Tongue (tissue), 2 donors: ENCODE measurements around the gene HDAC3. TPM values are rescaled to one million over a fixed set of nuclear protein-coding genes. Genes with fewer than 3 reads are reported as not detected.

Source experiments
- DNase-seq: peaks from one replicate; pipeline ENCODE4 v3.0.0-alpha.2; 2015
- total RNA-seq: library from RNA; depleted of rRNA; stranded (reverse); fragments of >200 nt; gene quantifications from one replicate; pipeline ENCODE4 v1.2.3, GENCODE V29; 2014

The HDAC3 gene
- total RNA-seq, 1 donor from 2014 or later: 33.2 TPM

- no peak for DNase-seq
Measured at GRCh38 chr5:141657937-141658545, 21.4 kb upstream of the HDAC3 start.

- no peak for DNase-seq
Measured at GRCh38 chr5:141657404-141657803, 20.8 kb upstream of the HDAC3 start.

DNA sequence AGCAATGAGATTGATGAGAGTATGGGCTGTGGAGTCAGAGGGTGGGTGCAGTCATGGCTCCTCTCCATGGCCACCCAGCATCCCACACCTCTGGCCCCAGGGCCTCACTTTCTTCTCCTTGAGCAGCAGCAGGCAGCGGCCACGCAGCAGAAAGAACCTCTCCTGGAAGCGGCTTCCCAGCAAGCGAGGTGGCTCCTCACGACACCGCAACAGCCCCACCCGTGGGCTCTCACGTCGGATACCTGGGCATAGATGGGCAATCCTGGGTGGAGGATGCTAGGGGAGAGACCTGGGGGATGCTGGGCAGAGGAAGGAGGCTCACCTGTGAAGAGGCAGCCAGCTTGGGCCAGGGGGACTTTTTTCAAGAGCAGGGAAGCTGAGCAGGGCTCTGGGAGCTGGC, 19.7 kb upstream of the HDAC3 start:
- DNase-seq: no peak

DNA sequence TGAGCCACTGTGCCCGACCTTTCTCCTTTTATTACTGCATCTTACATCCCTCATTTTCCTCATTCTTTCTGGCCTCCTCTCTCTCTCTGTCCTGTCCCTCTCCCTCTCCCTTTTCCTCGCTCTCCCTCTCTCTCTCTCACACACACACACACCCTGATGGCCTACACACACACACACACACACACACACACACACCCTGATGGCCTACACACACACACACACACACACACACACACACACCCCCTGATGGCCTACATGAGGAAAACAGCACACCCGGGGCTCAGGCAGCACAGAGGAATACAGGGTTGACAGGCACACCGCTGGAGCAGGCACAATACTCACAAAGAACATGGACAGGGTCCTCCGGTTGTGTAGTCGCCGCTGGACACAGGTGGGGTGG, 18.4 kb upstream of the HDAC3 start:
- no peak for DNase-seq

- no peak for DNase-seq
Measured at GRCh38 chr5:141654298-141654697, 17.6 kb upstream of the HDAC3 start.

- no peak for DNase-seq
Measured at GRCh38 chr5:141651728-141652105, 15.1 kb upstream of the HDAC3 start.

DNA sequence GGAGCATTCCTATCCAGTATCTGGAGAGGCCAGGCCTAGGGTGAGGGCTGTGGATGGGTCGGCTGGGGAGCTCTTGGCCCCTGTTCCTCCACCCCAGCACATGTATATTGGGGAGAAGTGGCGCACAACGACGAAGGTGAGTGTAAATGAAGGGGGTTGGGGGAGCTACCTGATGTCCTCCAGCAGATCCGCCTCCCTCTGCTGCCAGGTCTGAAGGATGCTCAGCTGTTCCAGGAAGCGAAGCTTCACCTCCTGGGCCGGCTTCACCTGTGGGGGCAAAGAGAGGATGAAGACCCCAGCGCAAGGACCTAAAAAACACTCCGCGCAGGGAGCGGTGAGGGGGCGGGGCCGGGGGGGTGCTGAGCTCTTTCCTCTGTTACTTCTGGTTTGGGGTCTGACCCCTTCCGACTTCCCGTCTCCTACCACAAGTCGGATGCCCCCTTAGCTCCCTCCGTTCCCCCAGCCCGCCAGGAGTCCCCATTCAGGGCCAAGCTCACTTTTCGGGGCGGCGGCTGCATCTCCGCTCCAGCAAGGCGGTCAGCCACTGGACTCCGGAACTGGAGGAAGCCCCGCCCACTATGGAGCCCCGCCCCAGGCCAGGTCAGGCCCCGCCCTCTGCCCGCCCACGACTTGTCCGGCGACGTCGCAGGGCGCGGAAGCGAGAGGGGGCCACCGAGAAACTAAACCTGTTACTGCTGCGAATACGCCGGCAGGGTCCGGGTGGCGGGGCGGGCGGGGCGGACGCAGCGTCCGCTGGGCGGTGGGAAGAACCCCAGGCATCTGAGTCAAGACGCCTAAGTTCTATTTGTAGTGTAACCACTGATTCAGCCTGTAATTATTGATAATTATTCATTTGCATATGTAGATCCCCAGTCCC, 14.4 kb upstream of the HDAC3 start, which contains the start of gene FCHSD1:
Gene FCHSD1 (minus strand): TSS at position 568 of the 877 bp plus-strand sequence. CDS start 50 bp downstream, at position 518.
- peak; percentile 81 for DNase-seq

DNA sequence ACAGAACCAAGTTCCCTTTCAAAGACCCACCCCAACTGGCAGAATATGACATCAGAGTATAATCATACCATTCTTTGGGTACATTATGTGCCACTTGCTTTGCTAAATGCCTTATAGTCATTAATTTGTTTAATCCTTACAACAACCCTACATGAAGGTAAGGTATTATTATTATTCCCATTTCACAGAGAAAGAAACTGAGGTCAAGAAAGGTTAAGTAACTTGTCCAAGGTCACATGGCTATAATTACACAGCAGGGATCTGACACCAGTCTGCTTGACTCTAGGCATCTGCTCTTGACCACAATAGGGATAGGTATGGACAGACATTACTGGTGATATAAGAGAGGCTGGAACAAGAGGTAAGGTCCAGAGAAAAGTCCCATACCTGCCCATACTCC, 13.3 kb upstream of the HDAC3 start:
- DNase-seq: no peak

- no peak for DNase-seq
Measured at GRCh38 chr5:141649056-141649688, 12.5 kb upstream of the HDAC3 start.

DNA sequence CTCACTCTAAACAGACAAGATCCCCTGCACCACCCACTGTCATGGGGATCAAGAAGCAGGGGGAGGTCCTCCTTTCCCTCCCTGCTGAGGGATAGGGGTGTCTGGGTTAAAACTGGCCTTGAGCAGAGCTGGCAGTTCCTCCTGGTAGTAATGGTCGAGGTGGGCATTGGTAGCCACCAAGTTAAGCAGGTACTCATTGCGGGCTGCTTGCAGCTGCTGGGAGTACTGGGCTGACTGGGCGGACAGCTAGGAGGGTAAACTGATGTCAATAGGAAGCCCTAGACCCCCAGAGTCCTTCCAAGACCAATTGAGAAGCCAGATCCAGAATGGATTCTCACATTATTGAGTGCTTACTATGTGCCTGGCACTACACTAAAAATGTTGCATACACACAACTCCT, 11.2 kb upstream of the HDAC3 start:
- DNase-seq: no peak

DNA sequence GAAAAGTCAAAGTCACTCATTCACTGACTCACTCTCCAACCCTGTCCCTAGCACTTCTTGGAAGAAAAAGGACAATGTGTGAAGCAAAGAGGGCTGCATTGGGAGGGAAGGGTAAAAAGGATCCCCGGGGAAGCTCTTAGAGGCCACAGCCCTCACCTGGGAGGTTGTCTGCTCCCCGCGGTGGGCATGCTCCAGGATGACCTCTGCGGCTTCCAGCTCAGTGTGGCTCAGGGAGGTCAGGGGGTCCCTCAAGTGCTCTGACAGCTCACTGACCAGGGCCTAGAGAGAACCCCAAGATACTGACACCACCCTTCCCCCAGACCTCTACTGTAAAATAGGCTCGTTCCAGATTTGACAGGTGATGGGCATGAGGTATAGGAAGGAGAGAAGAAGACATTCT, 10.6 kb upstream of the HDAC3 start:
- DNase-seq: no peak

DNA sequence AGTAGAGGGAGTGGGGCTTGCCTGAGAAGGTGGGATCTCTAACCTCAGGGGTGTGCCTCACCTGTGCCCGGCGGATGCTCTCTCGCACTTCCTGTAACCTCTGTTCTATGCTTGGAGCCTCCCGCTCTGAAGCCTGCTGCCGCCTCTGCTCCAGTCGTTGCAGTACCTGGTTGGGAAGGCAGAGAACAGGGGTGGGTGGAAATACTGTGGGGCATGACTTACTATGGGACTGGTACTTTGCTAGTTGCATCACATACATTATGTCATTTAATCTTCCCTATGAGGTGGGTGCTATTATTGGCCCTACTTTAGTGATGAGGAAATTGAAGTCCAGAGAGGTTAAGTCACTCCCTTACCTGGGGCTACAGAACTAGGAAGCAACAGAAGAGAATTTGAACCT, 9.4 kb upstream of the HDAC3 start:
- no peak for DNase-seq

- DNase-seq: no peak
Measured at GRCh38 chr5:141641634-141642267, 5.1 kb upstream of the HDAC3 start.

DNA sequence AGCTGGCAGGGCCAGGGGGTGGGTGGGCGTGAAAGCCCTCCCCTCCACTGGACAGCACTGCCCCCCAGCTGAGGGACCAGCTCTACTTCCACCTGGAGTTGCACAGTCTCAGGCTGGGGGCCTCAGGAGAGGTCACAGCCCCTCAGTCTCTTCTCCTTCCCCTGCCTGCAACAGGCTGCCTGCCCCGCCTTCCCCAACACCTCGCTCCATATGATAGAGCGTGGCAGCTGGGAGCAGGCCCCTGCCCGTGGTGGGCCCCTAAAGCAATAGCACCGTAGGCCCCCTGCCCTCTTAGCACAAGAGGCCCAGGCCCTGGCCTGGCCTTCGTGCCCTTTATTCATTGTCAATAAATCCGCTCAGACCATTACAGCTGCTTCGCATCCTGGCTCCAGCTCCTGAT, 4.0 kb upstream of the HDAC3 start:
- no peak for DNase-seq

DNA sequence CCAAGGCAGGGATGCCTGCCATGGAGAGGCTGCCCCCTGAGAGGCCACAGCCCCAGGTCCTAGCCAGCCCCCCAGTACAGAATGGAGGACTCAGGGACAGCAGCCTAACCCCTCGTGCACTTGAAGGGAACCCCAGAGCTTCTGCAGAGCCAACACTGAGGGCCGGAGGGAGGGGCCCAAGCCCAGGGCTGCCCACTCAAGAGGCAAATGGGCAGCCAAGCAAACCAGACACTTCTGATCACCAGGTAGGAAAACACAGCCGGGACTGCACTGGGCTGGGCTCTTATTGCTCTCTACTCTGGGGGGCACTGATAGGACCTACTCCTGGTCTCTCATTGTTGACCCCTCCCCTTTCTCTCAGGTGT, 3.4 kb upstream of the HDAC3 start:
- no peak for DNase-seq

DNA sequence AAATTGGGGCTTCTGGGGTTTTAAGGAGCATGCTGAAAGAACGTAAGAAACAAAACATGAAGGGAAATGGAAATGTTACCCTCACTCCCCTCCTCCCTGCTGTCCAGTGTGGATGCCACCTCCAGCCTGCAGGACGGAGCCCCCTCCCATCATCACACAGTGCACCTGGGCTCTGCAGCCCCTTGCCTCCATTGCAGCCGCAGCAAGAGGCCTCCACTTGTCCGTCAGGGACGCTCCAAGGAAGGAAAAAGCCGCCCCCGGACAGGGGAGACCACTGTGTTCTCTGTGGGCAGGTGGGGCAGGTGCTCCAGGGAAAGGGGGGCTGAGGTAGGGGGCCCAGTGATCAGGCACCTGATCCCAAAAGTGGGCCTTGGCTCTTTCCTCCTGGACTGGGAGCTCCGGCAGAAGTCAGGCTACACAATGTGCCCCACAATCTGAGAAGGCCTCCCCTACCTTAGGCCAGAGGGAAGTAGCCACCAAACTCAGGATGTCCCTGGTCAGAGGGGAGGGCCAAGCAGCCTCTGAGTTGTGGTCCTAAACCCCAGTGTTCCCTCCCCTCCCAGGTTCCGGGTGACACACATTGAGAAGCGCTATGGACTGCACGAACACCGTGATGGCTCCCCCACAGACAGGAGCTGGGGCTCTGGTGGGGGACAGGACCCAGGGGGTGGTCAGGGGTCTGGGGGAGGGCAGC, 2.9 kb upstream of the HDAC3 start:
- DNase-seq: no peak

GRCh38 chr5:141638771-141639170, 2.1 kb upstream of the HDAC3 start:
- DNase-seq: no peak

DNA sequence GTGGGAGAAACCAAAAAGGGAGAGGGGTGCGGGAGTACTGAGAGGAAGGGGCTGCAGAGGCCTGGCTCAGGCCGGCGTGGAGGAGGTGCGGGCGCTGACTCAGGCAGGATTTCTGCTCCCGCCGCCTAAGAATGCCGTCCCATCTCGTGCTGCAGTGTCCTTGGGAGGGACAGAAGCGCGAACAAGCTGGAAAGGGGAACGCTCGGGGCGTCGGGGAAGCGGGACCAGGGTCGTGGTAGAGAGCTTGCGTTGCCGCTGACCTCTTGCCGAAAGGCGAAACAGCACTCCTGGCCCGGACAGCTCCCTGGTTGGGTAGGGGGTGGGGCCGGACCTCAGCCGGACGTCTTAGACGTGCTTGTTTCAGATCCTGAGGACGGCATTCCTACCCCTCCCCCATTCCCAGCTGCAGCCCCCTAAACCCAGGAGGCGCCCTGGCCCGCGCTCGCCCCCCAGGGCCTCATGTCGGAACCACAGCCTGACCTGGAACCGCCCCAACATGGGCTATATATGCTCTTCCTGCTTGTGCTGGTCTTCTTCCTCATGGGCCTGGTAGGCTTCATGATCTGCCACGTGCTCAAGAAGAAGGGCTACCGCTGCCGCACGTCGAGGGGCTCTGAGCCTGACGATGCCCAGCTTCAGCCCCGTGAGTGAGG, 1.2 kb upstream of the HDAC3 start:
- peak; percentile 65 for DNase-seq

DNA sequence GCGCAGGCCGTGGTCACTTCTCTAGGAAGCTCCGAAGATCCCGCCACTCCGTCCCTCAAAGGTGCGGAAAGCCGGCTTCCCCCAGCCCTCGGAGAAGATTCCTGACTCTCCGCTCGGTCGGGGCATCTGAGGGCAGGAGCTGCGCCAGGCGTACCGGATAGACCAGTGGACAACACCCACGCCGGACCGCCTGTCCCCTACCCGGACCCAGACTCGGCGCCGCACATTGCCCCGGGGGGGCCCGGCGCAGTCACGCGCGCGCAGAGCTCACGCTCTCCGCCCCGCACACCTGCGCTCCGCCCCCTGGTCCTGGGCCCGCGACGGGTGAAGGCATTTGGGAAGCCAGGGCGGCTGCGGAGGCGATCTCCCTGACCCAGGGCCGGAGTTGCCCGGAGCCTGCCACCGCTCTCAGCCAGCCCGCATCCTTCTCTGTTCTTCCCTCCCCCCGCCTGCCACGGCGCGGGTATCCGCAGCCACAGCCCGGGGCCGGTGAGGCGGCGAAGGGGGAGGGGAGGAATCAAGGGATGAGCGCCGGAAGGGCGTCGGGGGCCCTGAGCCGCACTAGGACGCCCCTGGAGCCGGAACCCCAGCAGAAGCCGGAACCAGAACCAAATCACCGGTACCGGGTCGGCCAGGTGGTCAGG, 596 bp upstream of the HDAC3 start:
- DNase-seq: no peak

DNA sequence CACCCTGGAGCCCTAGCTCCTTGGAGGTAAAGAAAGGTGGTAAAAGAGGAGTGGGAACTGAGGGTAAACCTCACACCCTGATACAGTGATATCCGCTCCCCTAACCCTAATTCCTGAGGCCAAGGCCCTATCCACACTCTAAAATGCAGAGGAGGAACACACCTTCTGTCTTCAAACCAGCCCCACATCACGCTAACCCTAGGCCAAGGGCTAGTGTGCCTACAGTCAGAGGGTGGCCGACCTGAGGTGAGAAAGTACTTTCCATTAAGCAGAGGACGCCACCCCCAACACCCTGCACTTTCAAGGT, 590 bp downstream of the HDAC3 start:
- DNase-seq: no peak

DNA sequence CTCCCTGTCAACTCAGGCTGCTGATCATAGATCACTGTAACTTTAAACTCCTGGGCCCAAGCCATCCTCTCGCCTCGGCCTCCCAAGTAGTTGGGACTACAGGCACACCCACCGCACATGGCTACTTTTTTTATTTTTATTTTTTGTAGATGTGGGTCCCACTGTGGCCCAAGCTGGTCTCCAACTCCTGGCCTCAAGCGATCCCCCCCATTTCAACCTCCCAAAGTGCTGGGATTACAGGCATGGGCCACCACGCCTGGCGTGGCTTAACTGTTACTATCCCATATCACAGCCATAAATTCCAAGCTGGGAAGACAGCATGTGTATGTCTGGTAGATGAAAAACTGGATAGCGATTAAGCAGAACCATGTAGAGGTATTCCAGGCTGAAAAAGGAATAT, 1.0 kb downstream of the HDAC3 start:
- no peak for DNase-seq

DNA sequence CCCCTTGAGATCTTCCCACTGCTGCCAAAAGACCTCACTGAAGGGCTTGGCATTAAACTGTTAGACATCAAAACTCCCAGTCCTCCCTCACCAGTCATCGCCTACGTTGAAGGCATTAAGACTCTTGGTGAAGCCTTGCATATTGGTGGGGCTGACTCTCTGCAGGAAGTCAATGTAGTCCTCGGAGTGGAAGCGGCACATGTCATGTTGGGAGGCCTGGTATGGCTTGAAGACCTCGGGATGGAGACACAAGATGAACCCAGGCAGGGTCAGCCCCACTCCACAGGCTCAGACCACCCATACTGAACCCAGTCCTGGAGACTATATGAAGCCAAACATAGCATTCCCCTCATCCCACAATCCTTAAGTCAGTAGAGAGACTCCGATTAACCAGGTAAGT, 1.9 kb downstream of the HDAC3 start:
- no peak for DNase-seq
